Right forelimb (tissue), 1 donor: Measurements from ENCODE around the gene NKAPL.
"Not testable (repeated sequence)": the region's sequence is repeated elsewhere in the genome, so short reads cannot be mapped to it uniquely, and the experiment has no call there.

Source experiments
- DNase-seq: peaks from one replicate; pipeline ENCODE4 v3.0.0-alpha.2; 2018

Gene NKAPL

GRCh38 chr6:28248916-28249315 is 10.2 kb upstream of the NKAPL start:
- no peak for DNase-seq

GRCh38 chr6:28250747-28251146 is 8.3 kb upstream of the NKAPL start:
- DNase-seq: no peak

- DNase-seq: peak; percentile 46
Observed at GRCh38 chr6:28251661-28252008, 7.5 kb upstream of the NKAPL start.

- peak; percentile 83 for DNase-seq
Observed at GRCh38 chr6:28252009-28252975, 6.8 kb upstream of the NKAPL start, which contains the start of gene ZKSCAN4. ZKSCAN4 (minus strand) TSS chr6:28252269; CDS start chr6:28251980, 289 bp downstream.

DNA sequence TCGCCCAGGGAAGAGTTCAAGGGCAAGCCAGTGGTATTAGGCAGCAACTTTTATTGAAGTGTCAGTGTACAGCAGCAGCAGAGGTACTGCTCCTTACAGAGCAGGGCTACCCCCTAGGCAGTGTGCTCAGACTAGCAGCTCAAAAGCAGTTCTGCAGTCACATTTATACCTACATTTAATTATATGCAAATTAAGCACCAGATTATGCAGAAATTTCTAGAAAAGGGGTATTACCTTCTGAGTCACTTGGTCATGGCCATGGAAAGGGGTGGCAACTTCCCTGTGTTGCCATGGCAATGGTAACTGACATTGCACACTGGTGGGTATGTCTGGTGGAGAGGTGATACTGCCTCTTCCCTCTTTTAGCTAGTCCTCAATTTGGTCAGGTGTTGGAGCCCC is 5.0 kb upstream of the NKAPL start:
- no peak for DNase-seq

- DNase-seq: no peak
Observed at GRCh38 chr6:28257042-28257441, 2.1 kb upstream of the NKAPL start.

DNA sequence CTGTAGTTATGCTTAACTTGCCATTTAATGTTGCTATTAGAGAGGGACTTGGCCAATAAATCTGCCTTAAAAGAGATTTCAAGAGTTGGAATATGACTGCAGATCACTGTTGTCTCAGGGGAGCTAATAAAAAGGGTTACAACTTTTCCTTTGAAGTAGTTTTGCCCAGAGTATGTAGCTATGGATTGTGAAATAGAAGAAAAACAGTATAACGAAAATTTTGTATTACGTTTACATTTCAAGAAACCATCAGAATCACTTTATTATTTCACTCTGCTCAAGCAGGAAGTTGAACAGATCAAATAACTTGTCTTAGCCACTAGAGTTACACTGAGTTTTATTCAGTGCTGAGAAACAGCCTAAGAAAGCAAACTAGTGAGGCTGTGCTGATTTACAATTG is 4.8 kb downstream of the NKAPL start:
- DNase-seq: no peak

GRCh38 chr6:28264834-28265401 is 5.8 kb downstream of the NKAPL start:
- DNase-seq: no peak

- no peak for DNase-seq
Observed at GRCh38 chr6:28266563-28266961, 7.5 kb downstream of the NKAPL start.

DNA sequence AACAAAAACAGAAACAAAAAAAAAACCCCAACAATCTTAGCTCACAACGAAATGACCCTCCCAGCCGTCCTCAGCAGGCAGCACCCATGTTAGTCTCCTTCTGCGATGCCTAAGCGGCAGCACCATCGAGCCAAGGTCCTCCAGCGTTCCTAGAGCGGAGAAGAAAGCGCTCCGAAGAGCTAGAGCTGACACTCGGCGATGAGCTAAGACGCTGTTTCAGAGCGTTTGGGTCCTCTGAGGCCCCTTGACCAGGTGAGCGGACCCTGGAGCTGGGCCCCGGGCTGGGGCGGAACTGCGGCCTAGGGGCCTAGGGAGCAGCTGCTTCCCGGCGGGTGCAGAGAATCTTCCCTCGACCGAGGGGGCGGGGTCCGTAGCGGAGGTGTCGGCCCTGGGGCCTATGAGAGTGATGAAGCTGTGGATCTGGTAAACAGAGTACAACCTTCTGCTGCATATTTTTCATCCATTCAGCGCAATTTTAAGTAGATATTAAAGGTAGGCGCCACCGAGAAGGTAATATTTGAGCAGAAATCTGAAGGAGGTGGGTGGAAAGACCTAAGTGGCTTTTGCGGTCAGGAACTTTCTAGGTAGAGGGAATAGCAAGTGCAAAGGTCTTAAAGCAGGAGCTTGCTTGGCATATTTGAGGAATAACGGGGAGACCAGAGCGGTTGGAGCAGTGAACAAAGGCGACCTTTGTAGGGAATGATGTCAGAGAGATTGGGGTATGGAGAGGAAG is 8.0 kb downstream of the NKAPL start, which contains the start of gene ZSCAN26:
Gene ZSCAN26 (plus strand): TSS at position 182 of the 733 bp plus-strand sequence. CDS start 4,777 bp downstream, outside the sequence.
- peak; percentile 90 for DNase-seq

GRCh38 chr6:28267695-28268059 is 8.6 kb downstream of the NKAPL start:
- no peak for DNase-seq

DNA sequence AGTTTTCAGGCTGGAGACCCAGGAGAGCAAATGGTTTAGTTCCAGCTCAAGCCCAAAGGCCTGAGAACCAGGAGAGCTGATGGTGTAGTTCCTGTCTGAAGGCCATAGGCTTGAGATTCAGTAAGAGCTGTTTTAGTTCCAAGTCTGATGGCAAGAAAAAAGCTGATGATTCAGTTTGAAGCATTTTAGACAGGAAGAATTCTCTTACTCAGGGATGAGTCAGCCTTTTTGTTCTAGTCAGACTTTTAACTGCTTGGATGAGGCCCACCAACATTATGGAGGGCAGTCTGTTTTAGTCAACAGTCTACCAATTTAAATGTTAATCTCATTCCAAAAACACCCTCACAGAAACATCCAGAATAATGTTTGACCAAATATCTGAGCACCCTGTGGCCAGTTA is 10.4 kb downstream of the NKAPL start:
- DNase-seq: no peak

DNA sequence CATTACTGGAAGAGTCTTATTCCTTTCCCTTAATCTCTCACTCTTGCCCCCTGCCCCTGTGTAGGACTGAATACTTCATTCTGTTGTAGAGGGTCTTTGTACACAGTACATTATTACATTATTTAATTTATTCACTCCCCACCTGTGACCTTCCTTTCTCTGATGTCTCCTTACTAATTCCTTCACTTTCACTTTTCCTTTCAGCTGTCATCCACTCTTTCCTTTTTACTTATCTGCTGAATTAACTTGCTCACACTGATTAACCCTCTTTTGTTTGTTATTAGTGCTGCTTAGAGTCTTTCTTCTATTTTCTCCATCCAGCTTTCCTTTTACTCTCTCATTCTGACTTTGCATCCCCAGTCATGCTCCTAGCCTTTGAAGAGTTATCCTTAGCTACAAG is 15.8 kb downstream of the NKAPL start:
- no peak for DNase-seq

GRCh38 chr6:28277746-28278145 is 18.6 kb downstream of the NKAPL start:
- DNase-seq: no peak

- no peak for DNase-seq
Observed at GRCh38 chr6:28280595-28281287, 21.6 kb downstream of the NKAPL start.

DNA sequence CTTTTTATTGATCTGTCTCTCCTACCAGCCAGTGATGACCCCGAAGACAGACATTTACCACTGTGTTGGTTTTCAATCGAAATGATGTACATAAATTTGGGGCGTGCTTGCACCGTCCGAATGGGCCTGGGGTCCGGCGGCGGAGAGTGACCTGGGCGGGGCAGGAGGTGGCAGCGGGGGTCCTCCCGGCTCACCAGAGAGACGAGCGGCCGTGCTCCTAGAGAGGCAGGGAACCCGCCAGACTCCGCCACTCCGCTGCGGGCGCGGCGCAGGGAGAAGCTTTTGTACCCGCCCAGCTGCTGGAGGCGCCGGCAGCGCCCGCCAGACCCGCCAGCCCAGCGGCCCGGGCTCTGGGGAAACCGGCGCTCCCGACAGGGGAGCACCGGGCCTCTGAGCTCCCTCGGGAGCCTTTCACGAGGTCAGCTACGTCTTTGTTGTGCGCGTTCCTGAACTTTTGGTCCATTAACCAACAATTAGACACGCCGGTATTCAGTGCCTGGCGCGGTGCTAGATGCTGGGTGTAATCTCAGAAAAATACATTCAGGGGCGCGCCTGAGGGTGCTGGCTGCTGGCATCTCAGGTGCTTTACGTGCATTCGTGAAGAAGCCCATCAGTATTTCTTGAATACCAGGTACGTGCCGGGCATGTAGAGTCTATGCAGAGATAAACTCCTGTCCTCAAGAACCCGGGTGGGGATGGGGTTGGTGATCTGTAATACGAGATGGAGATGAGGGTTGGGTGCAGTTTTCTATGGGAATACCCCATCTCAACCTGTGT is 22.4 kb downstream of the NKAPL start, which contains the start of gene PGBD1:
Gene PGBD1 (plus strand): TSS at position 285 of the 777 bp plus-strand sequence. CDS start 2,242 bp downstream, outside the sequence.
- DNase-seq: peak; percentile 84

DNA sequence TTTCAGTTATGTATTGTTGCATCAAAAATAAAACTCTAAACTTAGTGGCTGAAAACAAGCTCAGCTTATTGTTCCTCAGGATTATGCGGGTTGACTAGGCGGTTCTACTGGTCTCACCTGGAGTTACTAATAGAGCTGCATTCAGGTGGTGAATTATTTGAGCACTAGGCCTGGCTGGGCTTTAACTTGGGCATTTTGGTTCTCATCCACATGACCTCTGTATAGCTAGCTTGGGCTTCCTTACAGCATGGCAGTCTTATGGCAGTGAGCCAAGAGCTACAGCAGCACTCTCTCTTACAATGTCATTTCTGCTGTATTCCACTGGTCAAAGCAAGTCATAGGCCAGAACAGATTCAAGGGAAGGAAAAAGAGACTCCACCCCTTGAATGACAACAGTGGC is 23.8 kb downstream of the NKAPL start:
- no peak for DNase-seq

DNA sequence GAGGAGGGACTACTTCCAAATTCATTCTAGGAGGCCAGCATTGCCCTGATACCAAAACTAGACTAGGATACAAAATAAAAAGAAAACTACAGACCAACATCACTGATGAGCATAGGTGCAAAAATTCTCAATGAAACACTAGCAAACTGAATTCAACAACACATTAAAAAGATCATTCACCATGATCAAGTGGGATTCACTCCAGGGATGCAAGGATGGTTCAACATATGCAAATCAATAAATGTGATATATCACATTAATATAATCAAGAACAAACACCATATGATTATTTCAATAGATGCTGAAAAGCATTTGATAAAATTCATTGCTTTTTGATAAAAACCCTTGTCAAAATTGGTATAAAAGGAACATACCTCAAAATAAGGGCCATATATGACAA is 32.5 kb downstream of the NKAPL start:
- no peak for DNase-seq

DNA sequence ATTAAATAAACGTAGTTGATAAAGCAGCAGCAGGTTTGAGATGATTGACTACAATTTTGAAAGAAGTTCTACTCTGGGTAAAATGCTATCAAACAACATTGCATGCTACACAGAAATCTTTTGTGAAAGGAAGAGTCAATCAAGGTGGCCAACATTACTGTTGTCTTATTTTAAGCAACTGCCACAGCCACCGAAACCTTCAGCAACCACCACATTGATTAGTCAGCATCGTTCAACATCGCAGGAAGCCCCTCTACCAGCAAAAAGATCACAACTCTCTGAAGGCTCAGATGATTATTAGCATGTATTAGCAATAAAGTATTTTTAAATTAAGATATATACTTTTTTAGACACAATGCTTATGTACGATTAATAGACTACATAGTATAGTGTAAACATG is 36.2 kb downstream of the NKAPL start:
- DNase-seq: no peak

DNA sequence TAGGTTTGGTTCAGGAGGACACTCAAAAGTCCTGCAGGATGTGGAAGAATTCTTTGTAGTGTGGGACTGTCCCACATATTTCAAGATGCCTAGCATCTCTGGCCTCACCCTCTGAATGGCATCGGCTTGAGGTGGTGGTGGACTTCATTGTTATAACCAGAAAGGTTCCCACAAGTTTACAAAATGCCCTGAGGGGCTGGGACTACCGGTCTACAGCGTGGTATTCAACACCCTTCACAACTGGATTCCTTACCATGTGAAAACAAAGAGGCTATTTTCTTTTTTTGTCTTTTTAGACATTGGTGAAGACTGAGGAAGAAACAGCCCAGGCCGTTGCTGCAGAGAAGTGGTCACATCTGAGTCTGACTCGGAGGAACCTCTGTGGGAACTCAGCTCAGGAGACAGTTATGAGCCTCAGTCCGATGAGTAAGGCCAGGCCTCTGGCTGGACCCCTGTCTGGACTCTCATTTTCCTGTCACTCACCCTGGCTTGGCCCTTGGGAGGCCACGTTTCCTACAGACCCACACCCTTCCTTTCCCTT is 37.5 kb downstream of the NKAPL start:
- no peak for DNase-seq

GRCh38 chr6:28303570-28303969 is 44.5 kb downstream of the NKAPL start:
- no peak for DNase-seq

- DNase-seq: not testable (repeated sequence)
Observed at GRCh38 chr6:28306363-28306762, 47.3 kb downstream of the NKAPL start.
